DOHH2 (cell line): ENCODE data around the gene CMTM4.

ENCODE experiments used
- H3F3A ChIP-seq: fragments of 200-600 bp; sonication (generic), shearing (Covaris generic); 2 replicates; pipeline ENCODE4 v1.6.0; 2016; ENCODE audit warnings: antibody characterized with exemption, mild to moderate bottlenecking; ENCODE audit not compliant: control insufficient read depth, insufficient read depth
- H3K27ac ChIP-seq: fragments of 200-600 bp; sonication (generic); 2 replicates; pipeline ENCODE4 v1.5.1; 2014; ENCODE audit warnings: low read depth, mild to moderate bottlenecking, low read length, moderate library complexity
- H3K27me3 ChIP-seq: fragments of 200-600 bp; sonication (generic); 2 replicates; pipeline ENCODE4 v1.6.1; 2014; ENCODE audit warnings: mild to moderate bottlenecking, low read length, mixed read lengths; ENCODE audit not compliant: control insufficient read depth
- H3K36me3 ChIP-seq: fragments of 200-600 bp; sonication (generic); 2 replicates; pipeline ENCODE4 v1.6.1; 2014; ENCODE audit warnings: mild to moderate bottlenecking, low read length, moderate library complexity, mixed read lengths; ENCODE audit not compliant: control insufficient read depth
- H3K4me1 ChIP-seq: fragments of 200-600 bp; sonication (generic); 2 replicates; pipeline ENCODE4 v1.6.1; 2014; ENCODE audit warnings: mild to moderate bottlenecking, low read length, mixed read lengths; ENCODE audit not compliant: control insufficient read depth
- H3K4me2 ChIP-seq: fragments of 200-600 bp; sonication (generic); 2 replicates; pipeline ENCODE4 v1.6.0; 2014; ENCODE audit warnings: mild to moderate bottlenecking, low read length, moderate library complexity
- H3K4me3 ChIP-seq: fragments of 200-600 bp; sonication (generic); 2 replicates; pipeline ENCODE4 v1.5.1; 2014; ENCODE audit warnings: mild to moderate bottlenecking, low read length, mixed read lengths
- H3K79me2 ChIP-seq: fragments of 200-600 bp; sonication (generic); 2 replicates; pipeline ENCODE4 v1.6.1; 2014; ENCODE audit warnings: mild to moderate bottlenecking, low read length, mixed read lengths; ENCODE audit not compliant: control insufficient read depth
- H3K9me2 ChIP-seq: fragments of 200-600 bp; sonication (generic); replicated peaks from 2 replicates; pipeline ENCODE4 v1.6.1; 2014; ENCODE audit warnings: mild to moderate bottlenecking, low read length, mixed read lengths; ENCODE audit not compliant: control insufficient read depth
- H3K9me3 ChIP-seq: fragments of 200-600 bp; sonication (generic); 2 replicates; pipeline ENCODE4 v1.6.1; 2014; ENCODE audit warnings: antibody characterized with exemption, low read length, mixed read lengths; ENCODE audit not compliant: control insufficient read depth, insufficient read depth
- H4K20me1 ChIP-seq: fragments of 200-600 bp; sonication (generic); 2 replicates; pipeline ENCODE4 v1.6.0; 2014; ENCODE audit warnings: low read depth, mild to moderate bottlenecking, antibody characterized with exemption, low read length, moderate library complexity; ENCODE audit not compliant: control insufficient read depth, insufficient read depth
- CTCF ChIP-seq: fragments of 200-600 bp; sonication (generic); IDR thresholded peaks from one replicate; pipeline ENCODE4 v1.5.1; 2014; ENCODE audit warnings: antibody characterized with exemption, mild to moderate bottlenecking, low read depth, low read length; ENCODE audit not compliant: poor library complexity, severe bottlenecking
- EZH2phosphoT487 ChIP-seq: fragments of 200-600 bp; sonication (generic); IDR thresholded peaks from 2 replicates; pipeline ENCODE4 v1.6.1; 2017; ENCODE audit warnings: borderline replicate concordance, mild to moderate bottlenecking, antibody characterized with exemption, low read length, moderate library complexity, mixed read lengths

Gene CMTM4

GRCh38 chr16:66717112-66717675 lies 20.7 kb upstream of the CMTM4 start:
- no peaks in the 10 kb centered on the region for H4K20me1 ChIP-seq
- peak; percentile 45 for TF ChIP-seq CTCF
- TF ChIP-seq EZH2phosphoT487 = no peak
- H3K9me2 ChIP-seq = no peaks in the 10 kb centered on the region
- H3K4me2 ChIP-seq = no peak overlapping the region
- H3K27me3 ChIP-seq = no peaks in the 10 kb centered on the region
- H3K79me2 ChIP-seq = no peaks in the 10 kb centered on the region
- H3F3A ChIP-seq = 0 out of 2 replicates have a peak, but pooled peaks cover 4% of the 10 kb centered on the region
- H3K9me3 ChIP-seq = no peaks in the 10 kb centered on the region
- H3K36me3 ChIP-seq = peaks cover 5% of the 10 kb centered on the region
- H3K4me1 ChIP-seq = no peaks in the 10 kb centered on the region
- no peak overlapping the region for H3K4me3 ChIP-seq
- no peak overlapping the region for H3K27ac ChIP-seq

- Histone ChIP-seq H3K79me2 (no peaks in the 10 kb centered on the region), H3K27ac (no peak overlapping the region), H3K36me3 (no peaks in the 10 kb centered on the region), H3K4me3 (no peak overlapping the region), H3K9me3 (no peaks in the 10 kb centered on the region), H3K4me2 (no peak overlapping the region), H3K4me1 (no peaks in the 10 kb centered on the region), H3F3A (0 out of 2 replicates have a peak, but pooled peaks cover 4% of the 10 kb centered on the region), H3K27me3 (no peaks in the 10 kb centered on the region), H4K20me1 (no peaks in the 10 kb centered on the region), H3K9me2 (no peaks in the 10 kb centered on the region)
- TF ChIP-seq CTCF (no peak), EZH2phosphoT487 (no peak)
Measured at GRCh38 chr16:66714654-66715307, 18.2 kb upstream of the CMTM4 start.

- Histone ChIP-seq H3K4me3 (no peak overlapping the region), H3K27ac (no peak overlapping the region), H3F3A (0 out of 2 replicates have a peak, but pooled peaks cover 4% of the 10 kb centered on the region), H3K79me2 (no peaks in the 10 kb centered on the region), H4K20me1 (no peaks in the 10 kb centered on the region), H3K4me1 (no peaks in the 10 kb centered on the region), H3K9me3 (no peaks in the 10 kb centered on the region), H3K4me2 (no peak overlapping the region), H3K9me2 (no peaks in the 10 kb centered on the region), H3K36me3 (no peaks in the 10 kb centered on the region), H3K27me3 (no peaks in the 10 kb centered on the region)
- no peak for TF ChIP-seq CTCF
- TF ChIP-seq EZH2phosphoT487 = no peak
Measured at GRCh38 chr16:66714062-66714461, 17.5 kb upstream of the CMTM4 start.
